GM12872 (cell line): ENCODE measurements around the gene MLLT10.

Source experiments
- CTCF ChIP-seq: IDR thresholded peaks from 3 replicates; pipeline ENCODE4 v1.5.1; 2011; ENCODE audit warnings: low read depth, mild to moderate bottlenecking, low read length, moderate library complexity; ENCODE audit not compliant: insufficient read depth

The MLLT10 gene

GRCh38 chr10:21700474-21700873, 166.4 kb downstream of the MLLT10 start:
- no peak for TF ChIP-seq CTCF

- TF ChIP-seq CTCF = no peak
Measured at GRCh38 chr10:21702633-21703111, 168.6 kb downstream of the MLLT10 start.

GRCh38 chr10:21705142-21705827, 171.3 kb downstream of the MLLT10 start:
- TF ChIP-seq CTCF = no peak

- TF ChIP-seq CTCF = no peak
Measured at GRCh38 chr10:21705828-21706176, 171.8 kb downstream of the MLLT10 start.

GRCh38 chr10:21707498-21707897, 173.5 kb downstream of the MLLT10 start:
- TF ChIP-seq CTCF = no peak

- TF ChIP-seq CTCF = no peak
Measured at GRCh38 chr10:21712975-21713374, 178.9 kb downstream of the MLLT10 start.

GRCh38 chr10:21715531-21716195, 181.6 kb downstream of the MLLT10 start:
- no peak for TF ChIP-seq CTCF
